Stimulated activated CD8-positive, alpha-beta memory T cell treated with anti-CD3 and anti-CD28 coated beads, Interleukin-12 subunit alpha, Interleukin-12 subunit beta, amount 100 ng/mL, for 24 hours (primary cell): ENCODE data around the gene SGMS1.
"Not testable (repeated sequence)": the region's sequence is repeated elsewhere in the genome, so short reads cannot be mapped to it uniquely, and the experiment has no call there.

Experiments used
- DNase-seq: peaks from one replicate; pipeline ENCODE4 v3.0.0-alpha.2; 2020; ENCODE audit errors: extremely low read depth

The SGMS1 gene

GRCh38 chr10:50558371-50558770 is 65.4 kb downstream of the SGMS1 start:
- DNase-seq: no peak

DNA sequence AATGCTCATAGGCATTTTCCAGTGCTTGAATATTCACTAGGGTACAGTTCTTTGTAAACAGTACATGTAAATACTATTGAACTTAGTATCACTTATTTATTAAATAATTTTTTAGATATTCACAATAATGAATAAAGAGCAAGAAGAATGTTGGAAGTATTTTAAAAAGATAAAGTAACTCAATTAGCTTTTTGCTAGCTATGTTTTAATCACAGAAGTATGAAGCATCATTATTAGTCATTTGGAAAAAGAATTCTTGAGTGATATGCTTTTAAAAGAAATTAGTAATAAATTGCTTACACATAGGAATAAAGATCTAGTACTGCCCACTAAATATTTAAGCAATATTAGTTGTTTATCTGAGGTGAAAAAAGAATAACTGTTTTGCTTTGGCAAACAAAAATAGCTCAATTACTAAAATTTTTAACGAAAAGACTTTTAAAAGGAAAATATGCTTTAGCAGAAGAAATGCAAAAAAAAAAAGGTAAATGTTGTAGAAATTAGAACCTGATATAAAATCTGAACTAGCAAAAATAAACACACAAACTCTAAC is 66.5 kb downstream of the SGMS1 start:
- no peak for DNase-seq

DNA sequence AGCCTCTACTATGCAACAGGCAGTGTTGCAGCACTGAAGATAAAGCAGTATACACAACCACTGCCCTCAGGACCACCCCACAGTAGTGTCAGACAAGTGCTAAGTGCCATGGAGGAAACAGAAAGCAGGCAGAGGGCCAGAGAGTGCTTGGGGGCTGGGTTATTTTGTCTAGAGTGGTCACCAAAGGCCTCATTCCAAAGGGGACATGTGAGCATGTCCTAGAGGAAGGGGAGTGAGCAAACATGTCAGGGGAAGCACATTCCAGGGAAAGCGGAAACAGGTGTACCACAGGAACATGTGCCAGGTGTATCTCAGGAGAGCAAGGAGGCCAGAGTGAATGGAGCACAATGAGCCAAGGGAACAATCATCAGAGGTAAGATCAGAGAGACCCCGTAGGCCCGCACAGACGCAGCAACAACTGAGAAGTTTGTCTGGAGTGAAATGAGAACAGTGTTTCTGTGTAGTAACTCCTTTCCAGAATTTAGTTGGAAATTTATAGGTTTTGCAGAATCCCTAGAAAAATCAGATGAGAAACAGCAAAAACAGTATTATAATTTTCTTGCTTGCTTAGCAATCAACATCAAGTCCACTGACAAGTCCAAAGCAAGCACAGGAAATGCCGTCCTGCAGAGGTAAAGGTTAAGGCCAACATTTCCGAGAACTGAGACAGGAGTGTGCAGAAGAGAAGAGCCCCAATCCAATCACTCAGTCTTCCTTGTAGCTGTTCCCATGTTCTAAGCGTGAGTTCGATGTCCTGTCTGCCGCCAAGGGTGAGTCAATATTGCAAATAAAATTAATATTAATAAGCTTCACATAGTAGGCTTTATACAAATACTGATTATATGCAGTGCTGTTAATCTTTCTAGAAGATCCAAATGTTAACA is 67.3 kb downstream of the SGMS1 start:
- no peak for DNase-seq

DNA sequence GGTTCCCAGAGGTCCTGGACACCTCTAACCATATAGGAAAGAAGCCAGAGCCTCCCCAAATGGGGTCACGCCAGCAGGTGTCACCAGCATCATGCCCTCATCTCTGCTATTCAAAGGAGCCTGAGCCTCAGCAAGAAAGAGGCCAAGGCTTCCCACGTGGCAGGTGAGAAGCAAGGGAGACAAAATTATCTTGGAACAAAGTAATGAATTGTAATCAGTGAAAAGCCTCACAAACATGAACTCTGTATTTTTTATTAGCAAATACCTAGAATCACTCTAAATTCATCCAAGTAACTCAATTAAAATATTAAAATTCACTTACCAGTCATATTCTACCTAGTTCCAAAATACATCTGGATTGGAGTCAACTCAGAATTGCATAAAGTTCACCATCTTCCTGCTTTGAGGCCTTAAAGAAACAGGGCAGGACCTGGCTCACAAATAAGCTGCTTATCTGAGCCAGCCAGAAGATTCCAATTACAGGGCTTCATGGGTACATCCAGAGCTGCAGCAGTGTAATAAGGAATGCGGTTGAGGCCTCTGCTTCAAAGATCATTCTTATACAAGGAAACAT is 68.7 kb downstream of the SGMS1 start:
- DNase-seq: no peak

GRCh38 chr10:50554376-50554994 is 69.3 kb downstream of the SGMS1 start:
- DNase-seq: no peak

DNA sequence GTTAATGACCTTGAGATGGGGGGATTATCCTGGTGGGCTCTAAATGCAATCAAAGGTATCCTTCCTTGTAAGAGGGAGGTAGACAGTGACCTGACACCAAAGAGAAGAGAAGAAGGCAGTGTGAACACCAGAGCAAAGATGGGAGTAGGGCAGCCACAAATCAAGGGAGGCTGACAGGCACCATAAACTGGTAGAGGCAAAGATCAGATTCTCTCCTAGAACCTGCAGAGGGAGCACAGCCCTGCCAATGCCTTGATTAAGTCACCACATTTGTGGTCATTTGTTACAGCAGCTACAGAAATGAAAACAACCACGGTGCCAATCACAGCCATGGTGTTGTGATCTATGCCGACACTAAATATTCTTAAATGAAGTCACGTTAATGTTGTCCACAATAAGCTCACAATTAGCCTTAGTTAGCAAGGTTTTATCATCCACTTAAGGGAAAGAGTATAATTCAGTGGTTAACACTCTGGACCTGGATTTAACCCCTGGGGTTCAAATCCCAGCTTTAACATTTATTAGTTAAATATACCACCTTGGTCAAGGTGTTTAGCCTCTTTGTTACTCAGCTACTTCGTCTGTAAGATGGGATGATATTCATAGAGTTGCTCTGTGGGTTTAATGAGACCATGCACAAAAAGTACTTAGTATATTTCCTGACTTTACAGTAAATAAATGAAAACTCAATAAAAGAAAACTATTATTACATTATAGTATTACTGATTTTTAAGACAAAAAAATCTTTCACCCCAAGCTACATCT is 70.8 kb downstream of the SGMS1 start:
- no peak for DNase-seq

DNA sequence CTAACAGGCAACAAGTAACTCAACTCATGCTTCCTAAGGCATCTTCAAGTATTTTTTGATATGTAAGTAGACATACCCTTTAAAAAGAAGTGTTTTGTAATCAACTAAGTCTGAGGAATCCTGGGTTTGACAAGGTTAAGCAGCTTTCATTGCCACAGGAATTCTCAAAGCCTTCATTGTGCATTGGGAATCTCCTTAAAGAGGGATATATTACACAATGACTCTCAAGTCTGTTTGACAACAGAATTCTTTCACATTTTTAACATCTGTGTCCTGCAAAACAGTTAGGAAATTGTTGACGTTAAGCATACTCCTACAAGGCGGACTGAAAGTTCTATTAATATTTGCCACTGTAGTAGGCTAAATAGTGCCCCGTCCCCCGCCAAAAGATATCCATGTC is 71.4 kb downstream of the SGMS1 start:
- DNase-seq: no peak

- DNase-seq: no peak
These were observed 71.9 kb downstream of the SGMS1 start for GRCh38 chr10:50551894-50552293.

GRCh38 chr10:50550291-50550839 is 73.4 kb downstream of the SGMS1 start:
- DNase-seq: no peak

DNA sequence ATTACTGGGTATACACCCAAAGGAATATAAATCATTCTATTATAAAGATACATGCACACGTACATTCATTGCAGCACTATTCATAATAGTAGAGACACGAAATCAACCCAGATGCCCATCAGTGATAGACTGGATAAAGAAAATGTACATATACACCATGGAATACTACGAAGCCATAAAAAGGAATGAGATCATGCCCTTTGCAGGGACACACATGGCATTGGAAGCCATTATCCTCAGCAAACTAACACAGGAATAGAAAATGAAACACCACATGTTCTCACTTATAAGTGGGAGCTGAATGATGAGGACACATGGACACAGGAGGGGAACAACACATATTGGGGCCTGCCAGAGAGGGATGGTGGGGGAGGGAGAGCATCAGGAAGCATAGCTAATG is 74.6 kb downstream of the SGMS1 start:
- not testable (repeated sequence) for DNase-seq

DNA sequence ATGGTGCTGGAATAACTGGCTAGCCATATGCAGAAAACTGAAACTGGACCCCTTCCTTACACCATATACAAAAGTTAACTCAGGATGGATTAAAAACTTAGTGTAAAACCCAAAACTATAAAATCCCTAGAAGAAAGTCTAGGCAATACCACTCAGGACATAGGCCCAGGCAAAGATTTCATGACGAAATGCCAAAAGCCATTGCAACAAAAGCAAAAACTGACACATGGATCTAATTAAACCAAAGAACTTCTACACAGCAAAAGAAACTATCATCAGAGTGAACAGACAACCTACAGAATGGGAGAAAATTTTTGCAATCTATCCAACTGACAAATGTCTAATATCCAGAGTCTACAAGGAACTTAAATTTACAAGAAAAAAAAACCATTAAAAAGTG is 75.3 kb downstream of the SGMS1 start:
- not testable (repeated sequence) for DNase-seq

DNA sequence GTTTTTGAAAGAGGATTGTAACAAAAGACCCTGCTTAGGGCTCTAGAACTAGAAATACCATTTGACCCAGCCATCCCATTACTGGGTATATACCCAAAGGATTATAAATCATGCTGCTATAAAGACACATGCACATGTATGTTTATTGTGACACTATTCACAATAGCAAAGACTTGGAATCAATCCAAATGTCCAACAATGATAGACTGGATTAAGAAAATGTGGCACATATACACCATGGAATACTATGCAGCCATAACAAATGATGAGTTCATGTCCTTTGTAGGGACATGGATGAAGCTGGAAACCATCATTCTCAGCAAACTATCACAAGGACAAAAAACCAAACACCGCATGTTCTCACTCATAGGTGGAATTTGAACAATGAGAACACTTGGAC is 77.5 kb downstream of the SGMS1 start:
- not testable (repeated sequence) for DNase-seq

DNA sequence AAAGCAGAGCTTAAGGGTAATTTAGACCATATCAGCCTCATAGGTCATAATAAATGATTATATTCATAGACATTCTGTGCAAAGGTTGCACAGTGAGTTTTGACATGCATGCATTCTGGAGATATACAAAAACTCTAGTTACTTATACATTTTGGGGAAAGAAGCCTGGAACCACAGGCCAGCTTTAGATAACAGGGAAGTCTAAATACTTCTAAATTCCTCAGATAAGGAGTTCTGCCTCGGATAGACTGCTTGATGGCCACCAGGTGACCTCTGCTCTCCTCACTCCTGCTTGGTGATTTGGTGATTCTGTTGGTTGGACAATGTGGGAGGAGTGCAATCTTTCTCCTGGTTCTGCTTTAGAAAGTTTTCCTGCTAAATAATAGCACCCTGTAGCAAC is 77.9 kb downstream of the SGMS1 start:
- no peak for DNase-seq

DNA sequence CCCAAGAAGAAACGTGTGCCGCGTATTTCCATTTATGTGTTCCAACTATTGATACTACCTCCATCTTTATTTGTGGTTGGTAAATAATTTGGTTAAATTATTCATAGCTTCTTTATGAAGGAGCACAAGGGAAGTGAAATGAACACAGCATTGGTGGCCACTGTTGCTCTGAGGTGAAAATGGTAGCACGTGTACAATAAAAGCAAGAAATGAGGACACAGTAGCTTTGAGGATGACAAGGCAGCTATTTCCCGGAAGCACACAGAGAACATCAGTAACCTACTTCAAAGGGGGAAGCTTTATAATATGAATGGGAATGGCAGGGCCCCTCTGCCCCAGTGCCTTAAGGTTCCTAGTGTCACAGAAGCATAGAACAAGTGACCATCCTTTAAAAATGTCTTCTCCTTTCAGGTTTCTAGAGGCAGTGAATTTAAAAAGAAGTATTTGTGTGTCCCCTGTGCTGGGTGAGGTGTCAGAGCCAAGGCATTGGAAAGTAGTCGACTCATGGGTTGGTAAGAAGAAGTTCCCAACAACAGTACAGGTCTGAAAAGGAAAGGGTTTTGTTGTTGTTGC is 78.8 kb downstream of the SGMS1 start:
- no peak for DNase-seq

GRCh38 chr10:50544095-50544856 is 79.5 kb downstream of the SGMS1 start:
- DNase-seq: no peak

DNA sequence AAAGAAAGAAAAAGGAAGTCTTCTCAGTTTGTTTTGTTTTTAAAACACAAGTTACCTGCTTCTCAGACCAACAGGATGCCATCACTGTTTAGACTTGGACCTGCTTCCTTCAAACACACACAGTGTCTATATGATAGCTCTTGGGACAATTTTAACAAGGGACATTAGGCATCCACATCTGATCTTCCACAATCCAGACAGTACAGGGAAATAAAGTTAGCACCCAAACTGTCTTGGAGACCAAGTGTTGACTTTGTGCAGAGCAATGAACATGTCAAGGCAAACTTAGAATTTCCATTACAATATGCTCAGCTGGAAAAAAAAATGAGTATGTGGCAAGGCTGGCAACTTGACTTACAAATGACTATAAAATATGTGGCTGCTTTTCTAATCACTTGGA is 80.9 kb downstream of the SGMS1 start:
- no peak for DNase-seq

DNA sequence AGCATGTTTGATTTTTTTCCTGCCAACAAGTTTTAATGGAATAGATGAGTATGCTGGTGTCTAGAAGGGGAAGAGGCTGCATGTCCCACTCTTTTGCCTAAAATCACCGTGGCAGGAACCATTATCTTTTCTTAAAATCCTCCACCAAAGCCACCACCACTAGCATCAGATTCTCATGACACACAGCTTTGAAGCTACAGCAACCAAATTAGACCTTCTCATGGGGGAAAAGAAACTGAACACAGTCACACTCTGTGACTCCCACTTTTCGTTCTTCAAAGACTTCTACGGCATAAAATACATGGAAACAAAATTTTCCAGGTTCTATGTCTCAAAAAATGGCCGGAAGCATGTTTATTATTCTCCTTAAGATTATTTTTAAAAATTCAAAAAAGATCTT is 81.8 kb downstream of the SGMS1 start:
- no peak for DNase-seq

DNA sequence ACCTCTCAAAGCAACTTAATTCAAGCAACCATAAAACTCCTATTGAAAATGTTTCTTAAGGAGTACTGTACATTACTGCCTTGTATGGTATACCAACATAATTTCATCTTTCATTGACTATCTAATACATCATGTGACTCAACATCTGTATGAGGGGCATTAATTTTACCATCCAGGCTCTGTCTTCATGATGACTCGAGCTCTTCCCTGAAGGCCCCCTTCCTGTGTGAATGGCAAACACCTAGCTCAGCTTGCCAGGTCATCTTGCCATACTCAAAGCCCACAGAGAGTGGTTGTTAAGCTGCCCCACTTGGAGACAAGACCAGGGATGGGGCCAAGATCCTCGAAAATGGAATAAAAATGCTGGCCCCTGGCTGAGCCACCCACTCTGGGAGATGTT is 82.4 kb downstream of the SGMS1 start:
- DNase-seq: no peak

GRCh38 chr10:50540826-50541122 is 83.0 kb downstream of the SGMS1 start:
- DNase-seq: no peak

DNA sequence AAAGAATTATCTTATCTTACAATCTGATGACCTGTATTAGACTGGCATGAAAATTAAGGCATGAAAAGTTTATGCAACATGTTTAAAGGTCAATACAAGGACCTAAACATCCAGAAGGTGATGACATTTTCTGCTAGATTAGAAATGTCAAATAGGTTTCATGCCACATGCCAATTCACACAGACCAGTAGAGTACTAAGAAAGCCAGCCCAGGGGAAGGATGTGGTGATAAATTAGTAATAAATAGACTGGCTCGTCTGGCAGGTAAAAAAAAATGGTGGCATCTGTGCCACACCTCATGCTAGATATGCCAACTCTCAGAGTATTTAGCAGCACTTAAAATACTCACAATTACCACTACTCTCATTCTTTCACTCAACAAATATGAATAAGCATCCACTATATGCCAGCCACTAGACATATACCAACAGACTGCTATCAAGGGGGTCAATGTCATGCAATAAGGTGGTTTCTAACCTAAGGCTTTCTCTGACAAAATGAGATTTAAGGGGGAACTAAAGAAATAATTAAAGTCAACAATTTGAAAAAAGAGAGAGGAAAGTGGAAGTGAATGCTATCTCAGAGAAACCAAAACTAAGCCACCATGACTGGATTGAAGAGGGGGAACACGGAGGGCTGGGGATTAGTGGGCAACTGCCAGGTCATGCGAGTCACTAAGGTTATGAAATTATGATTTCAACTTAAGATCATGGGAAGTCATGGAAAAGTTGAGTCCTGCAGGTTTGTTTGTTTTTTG is 83.5 kb downstream of the SGMS1 start:
- no peak for DNase-seq
